Neural progenitor cell (in vitro differentiated cells): ENCODE results near the gene HIC2.
"Not testable (repeated sequence)": the region's sequence is repeated elsewhere in the genome, so short reads cannot be mapped to it uniquely, and the experiment has no call there.

Experiments used
- CTCF ChIP-seq: fragments of 200-600 bp; sonication (generic); IDR thresholded peaks from 2 replicates; pipeline ENCODE4 v1.5.1; 2017; ENCODE audit warnings: antibody characterized with exemption, mild to moderate bottlenecking
- EZH2 ChIP-seq: fragments of 200-600 bp; sonication (generic); IDR thresholded peaks from 2 replicates; pipeline ENCODE4 v1.6.1; 2017; ENCODE audit warnings: antibody characterized with exemption, mild to moderate bottlenecking, moderate library complexity

- not testable (repeated sequence) for TF ChIP-seq EZH2, CTCF
Measured at GRCh38 chr22:21407139-21407538, 10.0 kb upstream of the HIC2 start.
